Neural progenitor cell (in vitro differentiated cells): Measurements from ENCODE around the gene ARHGEF4. TPM values are rescaled to one million over a fixed set of nuclear protein-coding genes. Genes with fewer than 3 reads are reported as not detected.

Experiments used
- DNase-seq: peaks from one replicate; pipeline ENCODE4 v3.0.0-alpha.2; 2016; ENCODE audit warnings: low spot score
- H2AFZ ChIP-seq: fragments of 200-600 bp; sonication (generic); replicated peaks from 2 replicates; pipeline ENCODE4 v1.6.1; 2016; ENCODE audit warnings: antibody characterized with exemption
- H3F3A ChIP-seq: fragments of 200-600 bp; sonication (generic); 2 replicates; pipeline ENCODE4 v1.6.1; 2016; ENCODE audit warnings: antibody characterized with exemption, low read depth
- H3K27ac ChIP-seq: fragments of 200-600 bp; sonication (generic); 2 replicates; pipeline ENCODE4 v1.5.1; 2016; ENCODE audit warnings: mild to moderate bottlenecking
- H3K27me3 ChIP-seq: fragments of 200-600 bp; sonication (generic); 2 replicates; pipeline ENCODE4 v1.6.1; 2016; ENCODE audit warnings: mild to moderate bottlenecking, moderate library complexity
- H3K36me3 ChIP-seq: fragments of 200-600 bp; sonication (generic); 2 replicates; pipeline ENCODE4 v1.5.1; 2016
- H3K4me1 ChIP-seq: fragments of 200-600 bp; sonication (generic); 2 replicates; pipeline ENCODE4 v1.6.1; 2016; ENCODE audit warnings: mixed run types
- H3K4me2 ChIP-seq: fragments of 200-600 bp; sonication (generic); 2 replicates; pipeline ENCODE4 v1.6.1; 2016
- H3K4me3 ChIP-seq: fragments of 200-600 bp; sonication (generic); 2 replicates; pipeline ENCODE4 v1.5.1; 2016
- H3K79me2 ChIP-seq: fragments of 200-600 bp; sonication (generic); 2 replicates; pipeline ENCODE4 v1.6.1; 2016; ENCODE audit warnings: low read depth
- H3K9ac ChIP-seq: fragments of 200-600 bp; sonication (generic); 2 replicates; pipeline ENCODE4 v1.6.1; 2016
- H3K9me3 ChIP-seq: fragments of 200-600 bp; sonication (generic); 2 replicates; pipeline ENCODE4 v1.5.1; 2016; ENCODE audit warnings: low read depth
- H4K20me1 ChIP-seq: fragments of 200-600 bp; sonication (generic); 2 replicates; pipeline ENCODE4 v1.6.1; 2016; ENCODE audit warnings: low read depth
- H3K27ac Mint-ChIP-seq: 3 replicates; pipeline ENCODE4 v1.8.0; 2021; ENCODE audit warnings: mixed read lengths
- H3K27me3 Mint-ChIP-seq: 2 replicates; pipeline ENCODE4 v1.8.0; 2022; ENCODE audit warnings: low read depth, mild to moderate bottlenecking, inconsistent platforms, moderate library complexity, mixed read lengths; ENCODE audit not compliant: insufficient read depth
- H3K36me3 Mint-ChIP-seq: 3 replicates; pipeline ENCODE4 v1.8.0; 2021; ENCODE audit warnings: mixed read lengths
- H3K4me1 Mint-ChIP-seq: 3 replicates; pipeline ENCODE4 v1.8.0; 2021; ENCODE audit warnings: mixed read lengths
- H3K4me3 Mint-ChIP-seq: 3 replicates; pipeline ENCODE4 v1.8.0; 2021; ENCODE audit warnings: mild to moderate bottlenecking, moderate library complexity, mixed read lengths
- H3K9me3 Mint-ChIP-seq: 3 replicates; pipeline ENCODE4 v1.8.0; 2020; ENCODE audit warnings: mixed read lengths
- CTCF ChIP-seq: fragments of 200-600 bp; sonication (generic); IDR thresholded peaks from 2 replicates; pipeline ENCODE4 v1.5.1; 2017; ENCODE audit warnings: antibody characterized with exemption, mild to moderate bottlenecking
- EZH2 ChIP-seq: fragments of 200-600 bp; sonication (generic); IDR thresholded peaks from 2 replicates; pipeline ENCODE4 v1.6.1; 2017; ENCODE audit warnings: antibody characterized with exemption, mild to moderate bottlenecking, moderate library complexity
- EZH2phosphoT487 ChIP-seq: fragments of 200-600 bp; sonication (generic); IDR thresholded peaks from 2 replicates; pipeline ENCODE4 v1.6.1; 2017; ENCODE audit warnings: antibody characterized with exemption
- total RNA-seq: library from RNA; depleted of rRNA; stranded (reverse); fragments of >200 nt; gene quantifications from 2 replicates; pipeline ENCODE4 v1.2.3, GENCODE V29; 2015; ENCODE audit warnings: low replicate concordance

Gene ARHGEF4
- total RNA-seq, 1 donor from 2014 or later: 22.8 TPM

- no peaks in the 10 kb centered on the region for H4K20me1 ChIP-seq
- DNase-seq: no peak
- H3K4me3 Mint-ChIP-seq: no peak overlapping the region
- no peak overlapping the region for H2AFZ ChIP-seq
- no peaks in the 10 kb centered on the region for H3K4me1 Mint-ChIP-seq
- no peak overlapping the region for H3K27ac Mint-ChIP-seq
- no peak overlapping the region for H3K9ac ChIP-seq
- H3K4me3 ChIP-seq: no peak overlapping the region
- peaks cover 7% of the 10 kb centered on the region for H3K4me1 ChIP-seq
- TF ChIP-seq CTCF (no peak), EZH2 (no peak)
- peaks cover 2% of the 10 kb centered on the region for H3F3A ChIP-seq
- no peak overlapping the region for H3K4me2 ChIP-seq
- no peaks in the 10 kb centered on the region for H3K9me3 Mint-ChIP-seq
- no peaks in the 10 kb centered on the region for H3K36me3 ChIP-seq
- peak overlapping the region; percentile 13 for H3K27ac ChIP-seq
- H3K27me3 Mint-ChIP-seq: peaks cover 5% of the 10 kb centered on the region
- no peaks in the 10 kb centered on the region for H3K9me3 ChIP-seq
- H3K36me3 Mint-ChIP-seq: no peaks in the 10 kb centered on the region
- no peaks in the 10 kb centered on the region for H3K27me3 ChIP-seq
- H3K79me2 ChIP-seq: no peaks in the 10 kb centered on the region
Observed at GRCh38 chr2:130918393-130918792, 81.7 kb downstream of the ARHGEF4 start.

- no peak overlapping the region for H3K27ac ChIP-seq
- no peak overlapping the region for H2AFZ ChIP-seq
- H3K27me3 ChIP-seq: no peaks in the 10 kb centered on the region
- no peak overlapping the region for H3K9ac ChIP-seq
- H3K9me3 ChIP-seq: no peaks in the 10 kb centered on the region
- no peak overlapping the region for H3K4me3 ChIP-seq
- peak; percentile 85 for DNase-seq
- no peaks in the 10 kb centered on the region for H3K36me3 ChIP-seq
- no peak overlapping the region for H3K4me2 ChIP-seq
- H3K36me3 Mint-ChIP-seq: no peaks in the 10 kb centered on the region
- H3K27me3 Mint-ChIP-seq: peaks cover 2% of the 10 kb centered on the region
- H3K9me3 Mint-ChIP-seq: no peaks in the 10 kb centered on the region
- H3K4me3 Mint-ChIP-seq: no peak overlapping the region
- H3K79me2 ChIP-seq: no peaks in the 10 kb centered on the region
- H3F3A ChIP-seq: peaks cover 2% of the 10 kb centered on the region
- peaks cover 7% of the 10 kb centered on the region for H3K4me1 ChIP-seq
- H3K27ac Mint-ChIP-seq: no peak overlapping the region
- TF ChIP-seq CTCF: peak; percentile 96
- no peak for TF ChIP-seq EZH2phosphoT487
- H3K4me1 Mint-ChIP-seq: no peaks in the 10 kb centered on the region
- H4K20me1 ChIP-seq: no peaks in the 10 kb centered on the region
Observed at GRCh38 chr2:130920415-130921163, 83.9 kb downstream of the ARHGEF4 start.

GRCh38 chr2:130921164-130921476, 84.4 kb downstream of the ARHGEF4 start:
- Histone ChIP-seq H4K20me1 (no peaks in the 10 kb centered on the region), H3F3A (peaks cover 2% of the 10 kb centered on the region), H2AFZ (no peak overlapping the region), H3K4me1 (peaks cover 7% of the 10 kb centered on the region), H3K27ac (no peak overlapping the region), H3K79me2 (no peaks in the 10 kb centered on the region), H3K4me3 (no peak overlapping the region), H3K27me3 (no peaks in the 10 kb centered on the region), H3K36me3 (no peaks in the 10 kb centered on the region), H3K9ac (no peak overlapping the region), H3K4me2 (no peak overlapping the region), H3K9me3 (peaks cover under 1% of the 10 kb centered on the region)
- H3K27ac Mint-ChIP-seq: no peak overlapping the region
- H3K27me3 Mint-ChIP-seq: peaks cover 2% of the 10 kb centered on the region
- no peaks in the 10 kb centered on the region for H3K4me1 Mint-ChIP-seq
- no peaks in the 10 kb centered on the region for H3K36me3 Mint-ChIP-seq
- no peak for DNase-seq
- TF ChIP-seq EZH2phosphoT487 (no peak), EZH2 (no peak), CTCF (no peak)
- H3K4me3 Mint-ChIP-seq: no peak overlapping the region
- H3K9me3 Mint-ChIP-seq: no peaks in the 10 kb centered on the region
